ENCODE results near the gene RSBN1.
"Not testable (repeated sequence)": the region's sequence is repeated elsewhere in the genome, so short reads cannot be mapped to it uniquely, and the experiment has no call there.

RSBN1 gene

DNA sequence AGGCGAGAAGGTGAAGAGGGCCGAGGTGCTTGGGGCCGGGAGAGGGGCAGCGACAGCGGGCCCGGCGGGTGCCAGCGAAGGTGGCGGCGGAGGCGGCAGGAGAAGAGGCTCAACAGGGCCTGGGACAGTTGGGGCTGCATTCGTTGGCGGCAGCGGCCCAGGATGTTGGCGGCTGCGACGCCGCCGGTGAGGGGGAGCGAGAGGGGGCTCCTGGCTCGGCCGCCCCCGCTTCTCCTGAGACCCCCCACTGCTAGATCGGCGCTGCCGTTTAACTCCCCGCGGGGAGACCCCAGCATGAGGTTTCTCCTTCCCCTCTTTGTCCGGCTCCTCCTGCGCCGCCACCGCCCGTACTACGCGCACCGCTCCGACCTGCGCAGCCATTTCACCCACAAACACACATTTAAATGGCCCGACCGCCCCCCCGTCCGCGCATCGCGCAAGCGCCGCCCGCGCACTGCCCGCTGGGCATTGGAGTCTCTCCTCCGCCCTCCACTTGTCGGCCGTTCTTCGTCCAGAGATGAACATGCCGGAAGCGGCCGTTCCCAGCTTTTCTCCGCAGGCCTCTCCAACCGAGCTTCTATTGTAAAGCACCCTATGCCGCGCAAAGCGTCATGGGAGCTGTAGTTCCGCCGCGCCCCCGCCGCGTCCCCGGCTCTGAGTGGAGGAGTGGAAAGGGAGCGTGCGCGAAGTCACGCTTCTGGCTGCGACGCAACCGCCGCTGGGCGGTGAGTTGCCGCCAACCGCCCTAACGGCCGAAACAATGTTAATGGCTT is at the start of gene RSBN1:
RSBN1 (minus strand) TSS at position 589 of the 773 bp plus-strand sequence; CDS start at position 525, 64 bp downstream.
- DNase-seq (ENCODE audit: low read depth), result peak; percentile 100

- DNase-seq (ENCODE audit: low read depth), result no peak
Measured at GRCh38 chr1:113861641-113862040, 49.4 kb upstream of the RSBN1 start.

GRCh38 chr1:113860891-113861290 is 48.6 kb upstream of the RSBN1 start:
- DNase-seq (ENCODE audit: low read depth), result peak; percentile 87

GRCh38 chr1:113859478-113860175 is 47.4 kb upstream of the RSBN1 start:
- DNase-seq (ENCODE audit: low read depth), result no peak

DNA sequence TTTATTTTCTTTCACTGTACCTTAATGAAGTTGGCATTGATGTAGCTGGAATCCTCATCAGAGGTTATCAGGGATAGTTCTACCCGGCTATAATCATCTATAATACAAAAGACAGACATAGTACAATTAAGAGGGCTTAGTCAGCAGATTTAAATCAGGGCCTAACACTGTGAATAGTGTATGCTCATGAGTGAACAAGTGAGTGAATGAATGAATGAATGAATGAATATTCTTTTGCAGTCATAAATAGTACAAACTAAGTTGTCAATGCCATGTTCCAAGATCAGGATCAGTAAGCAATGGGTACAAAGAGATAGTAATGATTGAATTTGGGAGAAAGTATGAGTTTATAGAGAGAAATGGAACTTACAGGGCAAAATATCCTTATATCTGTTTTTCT is 46.7 kb upstream of the RSBN1 start:
- DNase-seq (ENCODE audit: low read depth), result no peak

- no peak for DNase-seq (ENCODE audit: low read depth)
Measured at GRCh38 chr1:113858418-113858817, 46.1 kb upstream of the RSBN1 start.

DNA sequence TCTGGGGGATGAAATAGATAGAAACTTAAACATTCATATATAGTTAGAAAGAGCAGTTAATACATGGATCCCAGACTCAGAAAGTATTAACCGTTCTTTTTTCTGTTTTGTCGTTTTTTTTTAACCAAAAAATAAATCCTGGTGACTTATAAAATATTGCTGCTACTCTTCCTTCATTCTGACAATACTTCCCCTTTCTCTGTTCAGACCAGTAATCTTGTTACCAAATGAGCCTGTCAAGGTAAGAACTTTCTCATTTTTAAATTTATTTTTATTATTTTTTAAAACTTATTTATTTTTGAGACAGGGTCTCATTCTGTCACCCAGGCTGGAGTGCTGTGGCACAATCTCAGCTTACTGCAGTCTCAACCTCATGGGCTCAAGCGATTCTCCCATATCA is 45.5 kb upstream of the RSBN1 start:
- no peak for DNase-seq (ENCODE audit: low read depth)

DNA sequence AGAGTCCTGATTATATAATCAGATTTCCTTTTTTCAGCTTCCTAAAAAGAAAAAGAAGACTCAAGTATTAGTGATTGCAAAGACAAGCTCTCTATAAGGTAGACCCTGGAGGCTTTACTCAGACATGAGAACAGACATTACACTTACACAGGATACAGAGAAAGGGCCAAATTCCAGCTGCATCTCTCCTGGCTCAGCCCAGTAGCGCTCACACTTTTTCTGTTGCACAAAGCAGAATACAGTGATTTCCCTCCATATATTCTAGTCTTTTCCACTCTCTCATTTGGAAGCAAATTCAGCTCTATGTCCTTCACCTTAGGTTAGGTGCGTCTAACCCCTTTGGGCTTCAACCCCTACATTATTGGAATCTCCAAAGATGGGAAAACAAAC is 44.1 kb upstream of the RSBN1 start:
- DNase-seq (ENCODE audit: low read depth), result no peak

GRCh38 chr1:113855630-113856400 is 43.5 kb upstream of the RSBN1 start:
- no peak for DNase-seq (ENCODE audit: low read depth)

GRCh38 chr1:113854234-113854633 is 42.0 kb upstream of the RSBN1 start:
- DNase-seq (ENCODE audit: low read depth), result no peak

DNA sequence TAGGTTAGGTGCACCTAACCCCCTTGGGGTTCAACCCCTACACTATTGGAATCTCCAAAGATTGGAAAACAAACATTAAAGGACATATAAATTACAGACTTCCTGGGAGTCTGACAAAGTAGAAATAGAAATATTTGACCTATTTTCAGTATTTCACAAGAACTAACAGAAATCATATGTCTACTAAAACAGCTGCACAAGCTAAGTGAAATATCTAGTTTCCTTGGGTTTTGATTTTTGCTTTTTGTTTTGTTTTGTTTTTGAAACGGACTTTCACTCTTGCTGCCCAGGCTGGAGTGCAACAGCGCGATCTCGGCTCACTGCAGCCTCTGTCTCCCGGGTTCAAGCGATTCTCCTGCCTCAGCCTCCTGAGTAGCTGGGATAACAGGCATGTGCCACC is 40.4 kb upstream of the RSBN1 start:
- DNase-seq (ENCODE audit: low read depth), result not testable (repeated sequence)

DNA sequence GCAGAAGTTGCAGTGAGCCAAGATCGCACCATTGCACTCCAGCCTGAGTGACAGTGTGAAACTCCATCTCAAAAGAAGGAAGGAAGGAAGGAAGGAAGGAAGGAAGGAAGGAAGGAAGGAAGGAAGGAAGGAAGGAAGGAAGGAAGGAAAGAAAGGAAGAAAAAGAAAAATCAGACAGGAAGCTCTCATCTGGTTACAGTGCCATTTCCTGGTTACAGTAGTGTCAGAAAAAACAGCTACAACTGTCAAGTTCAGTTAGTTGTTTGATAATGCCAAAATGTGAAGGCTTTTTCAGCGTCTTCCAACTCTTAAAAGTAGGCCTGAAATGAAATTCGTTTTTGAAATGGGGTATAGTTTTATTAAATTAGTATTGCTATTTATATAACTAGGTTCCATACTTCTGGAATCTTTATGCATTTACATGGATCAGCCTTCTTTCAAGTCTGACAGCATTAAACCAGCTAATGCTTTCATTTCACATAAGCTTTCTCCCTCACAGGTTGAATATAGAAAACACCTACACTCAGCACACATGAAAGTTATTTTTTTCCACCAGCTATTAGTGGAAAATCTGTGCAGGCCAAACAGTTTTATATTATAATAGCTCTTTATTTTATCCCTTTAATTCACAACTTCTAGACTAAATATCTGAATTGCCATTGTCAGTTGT is 38.0 kb upstream of the RSBN1 start:
- no peak for DNase-seq (ENCODE audit: low read depth)

DNA sequence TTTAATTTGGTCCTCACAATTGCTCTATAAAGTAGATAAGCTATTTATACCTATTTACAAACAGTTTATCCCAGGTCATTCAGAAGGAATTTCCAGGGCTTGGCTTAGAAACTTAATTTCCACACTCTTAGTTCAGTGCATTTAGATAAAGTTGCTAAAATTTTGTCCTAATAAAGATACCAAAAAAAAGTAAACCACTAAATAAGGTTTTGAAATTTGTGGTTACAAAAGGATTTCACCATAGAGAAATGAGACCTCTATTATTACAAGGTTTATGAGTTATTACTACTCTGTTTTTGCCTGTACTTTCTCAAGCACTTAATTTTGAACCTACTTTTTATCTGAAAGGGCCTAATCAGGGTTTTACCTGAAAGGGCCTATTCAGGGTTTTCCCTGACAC is 36.8 kb upstream of the RSBN1 start:
- no peak for DNase-seq (ENCODE audit: low read depth)

DNA sequence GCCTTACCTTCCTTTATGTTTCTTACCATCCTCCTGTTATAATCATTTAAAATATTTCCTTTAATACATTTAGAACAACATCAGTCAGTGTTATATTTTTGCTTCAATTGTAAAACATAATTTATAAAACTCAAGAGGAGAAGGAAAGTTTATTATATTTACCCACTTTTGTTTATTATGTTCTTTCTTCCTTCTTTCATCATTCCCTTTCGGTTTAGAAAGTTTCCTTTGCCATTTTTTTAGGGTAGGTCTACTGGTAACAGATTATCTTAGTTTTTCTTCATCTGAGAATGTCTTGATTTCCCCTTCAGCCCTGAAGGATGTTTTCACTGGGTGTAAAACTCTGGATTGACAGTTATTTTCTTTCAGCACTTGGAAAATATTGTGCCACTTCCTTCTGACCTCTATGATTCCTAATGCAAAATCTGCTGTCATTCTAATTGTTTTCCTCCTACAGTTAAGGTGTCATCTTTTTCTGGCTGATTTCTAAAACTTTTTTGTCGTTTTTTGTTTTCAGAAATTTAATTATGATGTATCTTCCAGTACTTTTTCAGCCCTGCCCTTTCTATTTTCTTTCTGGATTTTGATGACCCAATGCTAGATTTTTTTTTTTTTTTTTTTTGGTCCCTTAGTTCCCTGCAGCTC is 34.2 kb upstream of the RSBN1 start:
- no peak for DNase-seq (ENCODE audit: low read depth)

DNA sequence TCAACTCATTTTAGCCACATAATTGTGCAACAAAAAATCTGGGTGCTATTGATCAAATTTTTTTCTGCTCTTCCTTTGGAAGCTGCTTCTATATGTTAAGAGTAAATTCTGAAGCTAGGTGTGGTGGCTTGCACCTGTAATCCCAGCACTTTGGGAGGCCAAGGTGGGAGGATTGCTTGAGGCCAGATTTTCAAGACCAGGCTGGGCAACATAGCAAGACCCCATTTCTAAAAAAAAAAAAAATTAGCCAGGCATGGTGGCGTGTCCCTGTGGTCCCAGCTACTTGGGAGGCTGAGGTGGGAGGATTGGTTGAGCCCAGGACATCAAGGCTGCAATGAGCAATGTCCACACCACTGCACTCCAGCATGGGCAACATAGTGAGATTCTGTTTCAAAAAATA is 24.3 kb upstream of the RSBN1 start:
- no peak for DNase-seq (ENCODE audit: low read depth)

- peak; percentile 79 for DNase-seq (ENCODE audit: low read depth)
Measured at GRCh38 chr1:113835686-113836290, 23.5 kb upstream of the RSBN1 start.

GRCh38 chr1:113834716-113835115 is 22.4 kb upstream of the RSBN1 start:
- DNase-seq (ENCODE audit: low read depth), result peak; percentile 37

DNA sequence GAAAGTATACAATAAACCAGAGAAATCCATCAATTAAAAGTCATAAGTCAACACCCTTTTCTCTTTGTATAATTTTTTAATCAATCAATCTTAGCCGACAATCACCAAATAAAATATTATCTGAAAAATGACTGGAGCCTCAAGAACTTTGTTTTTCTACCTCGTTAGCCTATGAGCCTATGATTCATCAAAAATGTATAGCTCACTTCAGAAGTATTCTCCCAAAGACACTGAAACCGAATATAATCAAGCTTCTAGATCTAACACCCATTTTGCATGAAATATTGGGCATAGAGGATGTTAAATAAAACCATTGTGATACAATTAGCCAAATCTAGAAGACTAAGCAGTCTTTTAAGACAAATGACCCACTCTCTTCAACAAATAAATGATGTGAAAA is 17.8 kb upstream of the RSBN1 start:
- peak; percentile 85 for DNase-seq (ENCODE audit: low read depth)

GRCh38 chr1:113821916-113822315 is 9.6 kb upstream of the RSBN1 start:
- no peak for DNase-seq (ENCODE audit: low read depth)

DNA sequence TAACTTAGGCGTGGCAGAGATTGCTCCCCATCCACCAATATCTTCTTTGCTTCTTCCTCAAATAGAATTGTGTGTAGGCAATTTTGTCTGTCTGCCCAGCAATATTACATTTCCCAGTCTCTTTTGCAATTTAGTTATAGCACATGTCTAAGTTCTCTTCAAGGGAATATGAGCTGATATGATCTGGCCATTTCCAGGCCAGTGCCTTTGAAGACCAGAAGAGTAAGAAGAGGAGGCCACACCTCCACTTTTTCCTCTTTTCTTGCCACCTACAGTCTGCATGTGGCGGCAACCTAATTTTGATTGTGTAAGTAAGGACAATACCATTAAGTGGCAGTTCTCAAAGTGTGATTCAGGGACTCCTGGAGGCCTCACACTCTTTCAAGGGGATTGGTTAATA is 6.3 kb upstream of the RSBN1 start:
- DNase-seq (ENCODE audit: low read depth), result no peak

- DNase-seq (ENCODE audit: low read depth), result no peak
Measured at GRCh38 chr1:113813218-113813617, 942 bp upstream of the RSBN1 start.

All from ELR (cell line).